ENCODE data around the gene ABCD2. TPM values are rescaled to one million over a fixed set of nuclear protein-coding genes. Genes with fewer than 3 reads are reported as not detected.
"Not testable (repeated sequence)": the region's sequence is repeated elsewhere in the genome, so short reads cannot be mapped to it uniquely, and the experiment has no call there.

Gene ABCD2
- total RNA-seq = 10 to 100 TPM; 19.6 TPM

GRCh38 chr12:39619660-39620433 is at the start of gene ABCD2:
TSS of gene ABCD2 (minus strand) at chr12:39619803. CDS start at chr12:39619615, 188 bp downstream.
- Mint-ChIP-seq H3K27ac (no peak within 1 kb of the TSS), H3K36me3 (ENCODE audit: low read depth) (peaks cover 18% of the 10 kb centered on the region), H3K4me1 (peaks cover 31% of the 10 kb centered on the region), H3K4me3 (no peak within 1 kb of the TSS), H3K27me3 (no peaks in the 10 kb centered on the region), H3K9me3 (no peaks in the 10 kb centered on the region)
- CTCF ChIA-PET = interaction anchor here (0.8 to 2.9 kb wide), 19 partner anchors 9 to 487 kb away, joined by 3 to 17 read pairs (median 5); partner anchors contain the start of gene SLC2A13
- POLR2A ChIA-PET = interaction anchor here (0.6 to 4.7 kb wide), 27 partner anchors 9 to 486 kb away, joined by 3 to 64 read pairs (median 4); partner anchors contain the start of genes KIF21A and SLC2A13
- DNase-seq = peak; percentile 84

- no peak for DNase-seq
- no peaks in the 10 kb centered on the region for H3K27me3 Mint-ChIP-seq
- peaks cover 6% of the 10 kb centered on the region for H3K4me1 Mint-ChIP-seq
- ChIA-PET POLR2A (no interaction called here), CTCF (no interaction called here)
- H3K9me3 Mint-ChIP-seq = peaks cover 8% of the 10 kb centered on the region
- H3K27ac Mint-ChIP-seq = no peak overlapping the region
- H3K4me3 Mint-ChIP-seq = no peak overlapping the region
- peaks cover 9% of the 10 kb centered on the region for H3K36me3 Mint-ChIP-seq (ENCODE audit: low read depth)
Measured at GRCh38 chr12:39660101-39660500, 40.5 kb upstream of the ABCD2 start.

DNA sequence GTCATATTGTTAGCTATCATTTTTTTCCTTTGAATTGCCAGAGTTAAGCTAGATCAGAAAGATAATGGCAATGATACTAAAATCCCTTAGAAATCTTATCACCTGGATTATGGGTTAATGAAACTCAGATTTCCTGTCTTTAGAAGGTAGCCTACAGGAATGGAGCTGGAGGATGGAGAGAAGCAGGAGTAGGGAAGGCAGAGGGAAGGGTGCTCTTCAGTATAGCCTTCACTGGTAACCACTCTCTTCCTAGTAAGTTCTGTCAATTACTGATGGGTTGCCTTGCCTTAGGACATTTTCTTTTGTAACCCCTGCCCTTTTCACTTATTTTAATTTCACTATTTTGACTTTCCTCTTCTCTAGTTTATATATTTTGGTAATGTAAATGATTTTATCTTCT is 27.8 kb upstream of the ABCD2 start:
- DNase-seq = no peak
- ChIA-PET CTCF (no interaction called here), POLR2A (no interaction called here)
- no peaks in the 10 kb centered on the region for H3K27me3 Mint-ChIP-seq
- H3K4me1 Mint-ChIP-seq = peaks cover 9% of the 10 kb centered on the region
- no peaks in the 10 kb centered on the region for H3K9me3 Mint-ChIP-seq
- H3K27ac Mint-ChIP-seq = no peak overlapping the region
- no peaks in the 10 kb centered on the region for H3K36me3 Mint-ChIP-seq (ENCODE audit: low read depth)
- H3K4me3 Mint-ChIP-seq = no peak overlapping the region

- no peaks in the 10 kb centered on the region for H3K9me3 Mint-ChIP-seq
- ChIA-PET POLR2A (no interaction called here), CTCF (no interaction called here)
- H3K4me1 Mint-ChIP-seq = peaks cover 9% of the 10 kb centered on the region
- H3K4me3 Mint-ChIP-seq = no peak overlapping the region
- no peak for DNase-seq
- no peaks in the 10 kb centered on the region for H3K27me3 Mint-ChIP-seq
- H3K27ac Mint-ChIP-seq = no peak overlapping the region
- no peaks in the 10 kb centered on the region for H3K36me3 Mint-ChIP-seq (ENCODE audit: low read depth)
Measured at GRCh38 chr12:39646963-39647362, 27.4 kb upstream of the ABCD2 start.

DNA sequence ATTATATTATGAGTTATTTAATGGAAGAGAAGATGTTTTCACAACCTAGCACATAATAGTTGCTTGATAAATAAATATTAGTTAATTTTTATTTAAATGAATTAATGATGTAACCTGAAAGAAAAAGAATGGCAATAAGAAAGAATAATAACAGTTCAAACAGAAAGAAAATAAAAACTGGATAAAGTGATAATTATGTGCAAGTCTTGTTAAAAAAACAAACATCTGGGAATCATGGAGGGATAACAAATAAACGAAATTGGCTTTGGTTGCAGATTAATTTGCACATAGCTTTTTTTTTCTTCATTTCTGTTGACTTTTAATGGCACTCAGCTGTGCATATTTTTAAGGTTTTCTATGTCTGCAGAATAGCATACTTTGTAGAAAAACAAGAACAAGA is 23.4 kb upstream of the ABCD2 start:
- Mint-ChIP-seq H3K4me3 (no peak overlapping the region), H3K27ac (no peak overlapping the region), H3K27me3 (no peaks in the 10 kb centered on the region), H3K36me3 (ENCODE audit: low read depth) (no peaks in the 10 kb centered on the region), H3K4me1 (peaks cover 7% of the 10 kb centered on the region), H3K9me3 (no peaks in the 10 kb centered on the region)
- ChIA-PET POLR2A (no interaction called here), CTCF (no interaction called here)
- no peak for DNase-seq

GRCh38 chr12:39638840-39639239 is 19.2 kb upstream of the ABCD2 start:
- ChIA-PET CTCF (no interaction called here), POLR2A (interaction anchor here (0.6 kb wide), 1 partner anchor 18 kb away, joined by 3 read pairs; no protein-coding TSS in a partner anchor)
- H3K4me3 Mint-ChIP-seq = no peak overlapping the region
- H3K36me3 Mint-ChIP-seq (ENCODE audit: low read depth) = peaks cover 3% of the 10 kb centered on the region
- DNase-seq = no peak
- no peaks in the 10 kb centered on the region for H3K27me3 Mint-ChIP-seq
- H3K4me1 Mint-ChIP-seq = no peaks in the 10 kb centered on the region
- no peak overlapping the region for H3K27ac Mint-ChIP-seq
- peaks cover 2% of the 10 kb centered on the region for H3K9me3 Mint-ChIP-seq

- H3K4me3 Mint-ChIP-seq = no peak overlapping the region
- CTCF ChIA-PET = no interaction called here
- POLR2A ChIA-PET = interaction anchor here (0.6 kb wide), 1 partner anchor 17 kb away, joined by 3 read pairs; no protein-coding TSS in a partner anchor
- H3K27ac Mint-ChIP-seq = no peak overlapping the region
- DNase-seq = no peak
- peaks cover 2% of the 10 kb centered on the region for H3K9me3 Mint-ChIP-seq
- no peaks in the 10 kb centered on the region for H3K4me1 Mint-ChIP-seq
- no peaks in the 10 kb centered on the region for H3K27me3 Mint-ChIP-seq
- H3K36me3 Mint-ChIP-seq (ENCODE audit: low read depth) = peaks cover 3% of the 10 kb centered on the region
Measured at GRCh38 chr12:39638178-39638577, 18.6 kb upstream of the ABCD2 start.

GRCh38 chr12:39632670-39633069 is 13.1 kb upstream of the ABCD2 start:
- H3K27ac Mint-ChIP-seq = no peak overlapping the region
- H3K9me3 Mint-ChIP-seq = peaks cover 2% of the 10 kb centered on the region
- peaks cover 29% of the 10 kb centered on the region for H3K4me1 Mint-ChIP-seq
- ChIA-PET POLR2A (interaction anchor here (1.2 kb wide), 1 partner anchor 13 kb away, joined by 6 read pairs; the partner anchor contains the start of gene ABCD2), CTCF (no interaction called here)
- H3K4me3 Mint-ChIP-seq = no peak overlapping the region
- no peaks in the 10 kb centered on the region for H3K27me3 Mint-ChIP-seq
- peaks cover 14% of the 10 kb centered on the region for H3K36me3 Mint-ChIP-seq (ENCODE audit: low read depth)
- DNase-seq = no peak

DNA sequence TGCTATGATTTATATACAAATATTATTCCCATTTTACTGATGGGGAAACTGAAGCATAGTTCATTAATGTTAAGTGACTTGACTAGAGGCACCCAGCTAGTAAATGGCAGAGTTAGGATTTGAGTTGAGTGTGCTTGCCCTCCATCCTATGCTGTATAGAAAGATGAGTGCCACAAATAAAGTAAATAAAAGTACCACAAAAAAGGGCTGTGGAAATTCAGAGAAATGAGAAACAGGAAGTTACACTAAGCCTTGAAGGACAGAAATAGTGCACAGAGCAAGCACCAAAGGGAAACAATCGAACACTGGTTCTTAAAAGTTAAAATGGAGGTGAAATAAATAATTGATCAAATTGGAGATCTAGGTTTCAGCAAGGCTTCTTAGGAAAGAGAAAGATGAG is 9.2 kb upstream of the ABCD2 start:
- Mint-ChIP-seq H3K9me3 (no peaks in the 10 kb centered on the region), H3K27me3 (no peaks in the 10 kb centered on the region), H3K4me1 (peaks cover 43% of the 10 kb centered on the region), H3K27ac (peak overlapping the region; percentile 87), H3K4me3 (peak overlapping the region; percentile 24), H3K36me3 (ENCODE audit: low read depth) (peaks cover 17% of the 10 kb centered on the region)
- no peak for DNase-seq
- ChIA-PET CTCF (interaction anchor here (1.0 to 2.1 kb wide), 4 partner anchors 8 to 63 kb away, joined by 3 to 11 read pairs (median 4); partner anchors contain the start of gene ABCD2), POLR2A (interaction anchor here (0.5 to 2.6 kb wide), 10 partner anchors 9 to 722 kb away, joined by 3 to 58 read pairs (median 4); partner anchors contain the start of genes ABCD2 and KIF21A)

- Mint-ChIP-seq H3K27me3 (no peaks in the 10 kb centered on the region), H3K4me1 (peaks cover 47% of the 10 kb centered on the region), H3K27ac (peak overlapping the region; percentile 74), H3K9me3 (no peaks in the 10 kb centered on the region), H3K4me3 (no peak overlapping the region), H3K36me3 (ENCODE audit: low read depth) (peaks cover 17% of the 10 kb centered on the region)
- no peak for DNase-seq
- POLR2A ChIA-PET = interaction anchor here (1.0 to 2.6 kb wide), 6 partner anchors 8 to 56 kb away, joined by 3 to 58 read pairs (median 6); partner anchors contain the start of gene ABCD2
- CTCF ChIA-PET = interaction anchor here (1.1 to 2.1 kb wide), 2 partner anchors 8 to 64 kb away, joined by 3 to 11 read pairs; partner anchors contain the start of gene ABCD2
Measured at GRCh38 chr12:39627914-39628313, 8.3 kb upstream of the ABCD2 start.

DNA sequence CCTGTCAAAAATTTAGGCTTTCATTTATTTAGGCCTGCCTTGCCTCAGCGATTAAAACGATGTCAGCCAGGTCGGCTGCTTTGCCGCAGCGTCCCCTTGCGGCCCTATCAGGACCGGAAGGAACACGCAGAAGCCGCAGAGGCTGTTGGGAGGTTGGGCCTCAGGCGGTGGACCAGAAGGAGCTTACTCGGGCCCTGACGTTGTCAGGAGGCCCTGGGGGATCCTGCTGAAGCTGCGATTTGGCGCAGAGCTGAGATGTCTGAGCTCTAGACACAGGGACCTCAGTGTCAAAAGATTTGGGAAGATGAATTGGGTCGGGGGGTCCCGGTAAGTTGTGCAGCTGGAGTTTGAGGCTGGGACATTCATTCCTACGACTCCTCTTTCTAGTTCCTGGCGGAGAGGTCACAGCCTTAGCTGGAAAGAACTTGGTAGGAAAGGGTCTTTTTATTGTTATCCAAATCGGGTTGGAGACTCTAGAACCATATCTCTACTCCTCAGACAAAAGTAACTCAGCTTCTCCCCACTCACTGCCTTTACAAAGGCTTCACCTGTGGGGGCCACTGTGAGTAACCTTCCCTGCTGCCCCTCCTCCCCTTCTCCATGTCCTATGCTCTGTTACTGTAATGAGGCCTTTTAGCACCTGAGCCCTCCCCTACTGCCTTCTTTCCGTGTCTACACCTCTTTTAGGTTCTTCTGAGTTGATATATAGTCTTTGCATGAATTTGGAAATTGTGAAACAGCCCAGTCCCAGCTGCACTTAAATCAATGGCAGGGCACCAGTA is 6.6 kb upstream of the ABCD2 start:
- H3K9me3 Mint-ChIP-seq = no peaks in the 10 kb centered on the region
- H3K4me1 Mint-ChIP-seq = peaks cover 62% of the 10 kb centered on the region
- ChIA-PET POLR2A (no interaction called here), CTCF (no interaction called here)
- H3K27ac Mint-ChIP-seq = no peak overlapping the region
- H3K4me3 Mint-ChIP-seq = no peak overlapping the region
- DNase-seq = no peak
- no peaks in the 10 kb centered on the region for H3K27me3 Mint-ChIP-seq
- H3K36me3 Mint-ChIP-seq (ENCODE audit: low read depth) = peaks cover 21% of the 10 kb centered on the region

- Mint-ChIP-seq H3K27ac (no peak overlapping the region), H3K4me3 (no peak overlapping the region), H3K9me3 (no peaks in the 10 kb centered on the region), H3K27me3 (no peaks in the 10 kb centered on the region), H3K36me3 (ENCODE audit: low read depth) (peaks cover 12% of the 10 kb centered on the region), H3K4me1 (peaks cover 46% of the 10 kb centered on the region)
- ChIA-PET POLR2A (interaction anchor here (0.6 kb wide), 1 partner anchor 16 kb away, joined by 3 read pairs; no protein-coding TSS in a partner anchor), CTCF (no interaction called here)
- DNase-seq = no peak
Measured at GRCh38 chr12:39623919-39624318, 4.3 kb upstream of the ABCD2 start.

GRCh38 chr12:39623160-39623559 is 3.6 kb upstream of the ABCD2 start:
- H3K27ac Mint-ChIP-seq = peak overlapping the region; percentile 16
- H3K9me3 Mint-ChIP-seq, DNase-seq, H3K27me3 Mint-ChIP-seq, H3K4me3 Mint-ChIP-seq, CTCF ChIA-PET: not testable (repeated sequence)
- H3K4me1 Mint-ChIP-seq = peaks cover 39% of the 10 kb centered on the region
- POLR2A ChIA-PET = interaction anchor here (0.6 to 4.7 kb wide), 4 partner anchors 16 to 180 kb away, joined by 3 to 64 read pairs (median 37); partner anchors contain the start of gene KIF21A
- H3K36me3 Mint-ChIP-seq (ENCODE audit: low read depth) = peaks cover 15% of the 10 kb centered on the region

All from activated CD4-positive, alpha-beta memory T cell treated with anti-CD3 and anti-CD28 coated beads, Interleukin-2, amount 10 ng/mL, durations not matched to agents 7 days and 5 days (primary cell).